PC-9 (cell line): ENCODE data around the gene CYGB.

Experiments
- EZH2 ChIP-seq: fragments of 200-600 bp; sonication (generic); IDR thresholded peaks from 2 replicates; pipeline ENCODE4 v1.8.0; 2017; ENCODE audit warnings: antibody characterized with exemption, low read depth
- TF ChIP-seq, protein P1 (sequence below): fragments of 200-600 bp; sonication (generic); conservative IDR thresholded peaks from 2 replicates; pipeline ENCODE4 v1.6.1; 2017; ENCODE audit warnings: mixed run types, antibody characterized with exemption, mild to moderate bottlenecking, moderate library complexity

DNA sequence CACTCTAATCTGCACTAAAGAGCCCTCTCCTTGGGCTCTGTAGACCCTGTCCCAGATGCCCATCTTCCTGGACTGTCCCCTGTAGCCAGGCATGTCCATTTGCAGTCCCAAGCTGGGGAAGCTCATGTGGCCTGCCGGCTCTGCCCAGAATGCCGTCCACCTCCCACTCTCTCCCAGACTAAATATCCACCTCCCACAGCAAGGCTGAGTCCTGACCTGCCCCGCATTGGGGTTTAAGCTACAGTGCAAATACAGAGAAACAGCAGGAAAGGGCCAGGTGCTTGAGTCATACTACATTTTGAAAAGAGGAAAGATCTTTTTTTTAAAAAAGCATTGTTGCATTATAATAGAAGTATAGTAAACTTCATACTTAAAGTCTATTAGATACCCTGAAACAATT is 45.2 kb upstream of the CYGB start:
- TF ChIP-seq, protein P1, sequence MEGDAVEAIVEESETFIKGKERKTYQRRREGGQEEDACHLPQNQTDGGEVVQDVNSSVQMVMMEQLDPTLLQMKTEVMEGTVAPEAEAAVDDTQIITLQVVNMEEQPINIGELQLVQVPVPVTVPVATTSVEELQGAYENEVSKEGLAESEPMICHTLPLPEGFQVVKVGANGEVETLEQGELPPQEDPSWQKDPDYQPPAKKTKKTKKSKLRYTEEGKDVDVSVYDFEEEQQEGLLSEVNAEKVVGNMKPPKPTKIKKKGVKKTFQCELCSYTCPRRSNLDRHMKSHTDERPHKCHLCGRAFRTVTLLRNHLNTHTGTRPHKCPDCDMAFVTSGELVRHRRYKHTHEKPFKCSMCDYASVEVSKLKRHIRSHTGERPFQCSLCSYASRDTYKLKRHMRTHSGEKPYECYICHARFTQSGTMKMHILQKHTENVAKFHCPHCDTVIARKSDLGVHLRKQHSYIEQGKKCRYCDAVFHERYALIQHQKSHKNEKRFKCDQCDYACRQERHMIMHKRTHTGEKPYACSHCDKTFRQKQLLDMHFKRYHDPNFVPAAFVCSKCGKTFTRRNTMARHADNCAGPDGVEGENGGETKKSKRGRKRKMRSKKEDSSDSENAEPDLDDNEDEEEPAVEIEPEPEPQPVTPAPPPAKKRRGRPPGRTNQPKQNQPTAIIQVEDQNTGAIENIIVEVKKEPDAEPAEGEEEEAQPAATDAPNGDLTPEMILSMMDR = no peak
- TF ChIP-seq EZH2 = no peak
